Neural progenitor cell (in vitro differentiated cells): ENCODE measurements around the gene PPIL4. TPM values are rescaled to one million over a fixed set of nuclear protein-coding genes. Genes with fewer than 3 reads are reported as not detected.

ENCODE experiments used
- DNase-seq: peaks from one replicate; pipeline ENCODE4 v3.0.0-alpha.2; 2016; ENCODE audit warnings: low spot score
- H2AFZ ChIP-seq: fragments of 200-600 bp; sonication (generic); replicated peaks from 2 replicates; pipeline ENCODE4 v1.6.1; 2016; ENCODE audit warnings: antibody characterized with exemption
- H3F3A ChIP-seq: fragments of 200-600 bp; sonication (generic); 2 replicates; pipeline ENCODE4 v1.6.1; 2016; ENCODE audit warnings: antibody characterized with exemption, low read depth
- H3K27ac ChIP-seq: fragments of 200-600 bp; sonication (generic); 2 replicates; pipeline ENCODE4 v1.5.1; 2016; ENCODE audit warnings: mild to moderate bottlenecking
- H3K27me3 ChIP-seq: fragments of 200-600 bp; sonication (generic); 2 replicates; pipeline ENCODE4 v1.6.1; 2016; ENCODE audit warnings: mild to moderate bottlenecking, moderate library complexity
- H3K36me3 ChIP-seq: fragments of 200-600 bp; sonication (generic); 2 replicates; pipeline ENCODE4 v1.5.1; 2016
- H3K4me1 ChIP-seq: fragments of 200-600 bp; sonication (generic); 2 replicates; pipeline ENCODE4 v1.6.1; 2016; ENCODE audit warnings: mixed run types
- H3K4me2 ChIP-seq: fragments of 200-600 bp; sonication (generic); 2 replicates; pipeline ENCODE4 v1.6.1; 2016
- H3K4me3 ChIP-seq: fragments of 200-600 bp; sonication (generic); 2 replicates; pipeline ENCODE4 v1.5.1; 2016
- H3K79me2 ChIP-seq: fragments of 200-600 bp; sonication (generic); 2 replicates; pipeline ENCODE4 v1.6.1; 2016; ENCODE audit warnings: low read depth
- H3K9ac ChIP-seq: fragments of 200-600 bp; sonication (generic); 2 replicates; pipeline ENCODE4 v1.6.1; 2016
- H3K9me3 ChIP-seq: fragments of 200-600 bp; sonication (generic); 2 replicates; pipeline ENCODE4 v1.5.1; 2016; ENCODE audit warnings: low read depth
- H4K20me1 ChIP-seq: fragments of 200-600 bp; sonication (generic); 2 replicates; pipeline ENCODE4 v1.6.1; 2016; ENCODE audit warnings: low read depth
- H3K27ac Mint-ChIP-seq: 3 replicates; pipeline ENCODE4 v1.8.0; 2021; ENCODE audit warnings: mixed read lengths
- H3K27me3 Mint-ChIP-seq: 2 replicates; pipeline ENCODE4 v1.8.0; 2022; ENCODE audit warnings: low read depth, mild to moderate bottlenecking, inconsistent platforms, moderate library complexity, mixed read lengths; ENCODE audit not compliant: insufficient read depth
- H3K36me3 Mint-ChIP-seq: 3 replicates; pipeline ENCODE4 v1.8.0; 2021; ENCODE audit warnings: mixed read lengths
- H3K4me1 Mint-ChIP-seq: 3 replicates; pipeline ENCODE4 v1.8.0; 2021; ENCODE audit warnings: mixed read lengths
- H3K4me3 Mint-ChIP-seq: 3 replicates; pipeline ENCODE4 v1.8.0; 2021; ENCODE audit warnings: mild to moderate bottlenecking, moderate library complexity, mixed read lengths
- H3K9me3 Mint-ChIP-seq: 3 replicates; pipeline ENCODE4 v1.8.0; 2020; ENCODE audit warnings: mixed read lengths
- CTCF ChIP-seq: fragments of 200-600 bp; sonication (generic); IDR thresholded peaks from 2 replicates; pipeline ENCODE4 v1.5.1; 2017; ENCODE audit warnings: antibody characterized with exemption, mild to moderate bottlenecking
- EZH2 ChIP-seq: fragments of 200-600 bp; sonication (generic); IDR thresholded peaks from 2 replicates; pipeline ENCODE4 v1.6.1; 2017; ENCODE audit warnings: antibody characterized with exemption, mild to moderate bottlenecking, moderate library complexity
- EZH2phosphoT487 ChIP-seq: fragments of 200-600 bp; sonication (generic); IDR thresholded peaks from 2 replicates; pipeline ENCODE4 v1.6.1; 2017; ENCODE audit warnings: antibody characterized with exemption
- total RNA-seq: library from RNA; depleted of rRNA; stranded (reverse); fragments of >200 nt; gene quantifications from 2 replicates; pipeline ENCODE4 v1.2.3, GENCODE V29; 2015; ENCODE audit warnings: low replicate concordance

Gene PPIL4
- total RNA-seq, 1 donor from 2014 or later, result 80.6 TPM

GRCh38 chr6:149480502-149481280 is 65.2 kb downstream of the PPIL4 start:
- Histone ChIP-seq H3K36me3 (no peaks in the 10 kb centered on the region), H3K79me2 (no peaks in the 10 kb centered on the region), H3F3A (no peaks in the 10 kb centered on the region), H3K4me3 (no peak overlapping the region), H3K4me1 (peaks cover 2% of the 10 kb centered on the region), H3K27me3 (no peaks in the 10 kb centered on the region), H4K20me1 (no peaks in the 10 kb centered on the region), H3K9ac (no peak overlapping the region), H3K4me2 (no peak overlapping the region), H2AFZ (no peak overlapping the region), H3K9me3 (no peaks in the 10 kb centered on the region), H3K27ac (no peak overlapping the region)
- TF ChIP-seq EZH2 (no peak), CTCF (no peak), EZH2phosphoT487 (no peak)
- H3K36me3 Mint-ChIP-seq, result no peaks in the 10 kb centered on the region
- no peaks in the 10 kb centered on the region for H3K9me3 Mint-ChIP-seq
- no peaks in the 10 kb centered on the region for H3K27me3 Mint-ChIP-seq
- peaks cover 27% of the 10 kb centered on the region for H3K4me1 Mint-ChIP-seq
- DNase-seq, result no peak
- no peak overlapping the region for H3K27ac Mint-ChIP-seq
- no peak overlapping the region for H3K4me3 Mint-ChIP-seq

DNA sequence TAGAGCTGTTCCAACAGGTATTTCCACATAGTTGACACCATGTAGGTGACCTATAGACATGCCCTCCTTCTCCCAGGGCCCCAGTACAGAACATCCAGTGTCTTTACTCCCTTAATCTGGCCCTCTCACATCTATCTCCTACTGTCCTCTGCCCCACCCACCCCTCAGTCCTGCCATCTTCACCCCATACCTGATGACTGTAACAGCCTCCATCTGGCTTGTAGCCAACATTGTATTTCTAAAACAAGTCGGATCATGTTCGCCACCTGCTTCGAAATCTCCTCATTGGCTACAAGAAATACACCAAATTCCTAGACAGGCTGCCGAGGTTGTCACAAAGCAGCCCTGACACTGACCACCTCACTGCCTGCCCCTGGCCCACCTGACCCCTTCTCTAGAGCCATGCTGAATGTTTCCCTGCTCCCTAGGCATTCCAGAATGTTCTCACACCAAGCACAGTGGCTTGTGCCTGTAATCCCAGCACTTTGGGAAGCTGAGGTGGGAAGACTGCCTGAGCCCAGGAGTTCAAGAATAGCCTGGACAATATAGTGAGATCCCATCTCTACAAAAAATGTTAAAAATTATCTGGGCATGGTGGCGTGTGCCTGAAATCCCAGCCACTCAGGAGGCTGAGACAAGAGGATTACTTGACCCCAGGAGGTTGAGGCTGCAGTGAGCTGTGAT is 67.1 kb downstream of the PPIL4 start:
- no peaks in the 10 kb centered on the region for H3K79me2 ChIP-seq
- no peak overlapping the region for H2AFZ ChIP-seq
- H3K4me1 Mint-ChIP-seq, result peaks cover 17% of the 10 kb centered on the region
- no peak for DNase-seq
- H3K36me3 Mint-ChIP-seq, result no peaks in the 10 kb centered on the region
- H3K27ac ChIP-seq, result no peak overlapping the region
- H3K9me3 ChIP-seq, result no peaks in the 10 kb centered on the region
- peaks cover 2% of the 10 kb centered on the region for H3K4me1 ChIP-seq
- no peaks in the 10 kb centered on the region for H3F3A ChIP-seq
- TF ChIP-seq CTCF, result no peak
- no peak for TF ChIP-seq EZH2phosphoT487
- no peak for TF ChIP-seq EZH2
- no peaks in the 10 kb centered on the region for H3K9me3 Mint-ChIP-seq
- H3K36me3 ChIP-seq, result no peaks in the 10 kb centered on the region
- H3K4me3 Mint-ChIP-seq, result no peak overlapping the region
- H3K9ac ChIP-seq, result no peak overlapping the region
- no peak overlapping the region for H3K4me2 ChIP-seq
- H3K4me3 ChIP-seq, result no peak overlapping the region
- H3K27me3 ChIP-seq, result no peaks in the 10 kb centered on the region
- H3K27me3 Mint-ChIP-seq, result no peaks in the 10 kb centered on the region
- no peaks in the 10 kb centered on the region for H4K20me1 ChIP-seq
- H3K27ac Mint-ChIP-seq, result peak overlapping the region; percentile 81

- H3K4me2 ChIP-seq, result no peak overlapping the region
- no peak overlapping the region for H2AFZ ChIP-seq
- H3K27ac ChIP-seq, result no peak overlapping the region
- TF ChIP-seq EZH2, result no peak
- TF ChIP-seq EZH2phosphoT487, result no peak
- no peak overlapping the region for H3K4me3 ChIP-seq
- H3K4me3 Mint-ChIP-seq, result no peak overlapping the region
- no peaks in the 10 kb centered on the region for H4K20me1 ChIP-seq
- H3K4me1 ChIP-seq, result peaks cover 11% of the 10 kb centered on the region
- H3F3A ChIP-seq, result no peaks in the 10 kb centered on the region
- no peaks in the 10 kb centered on the region for H3K36me3 Mint-ChIP-seq
- no peaks in the 10 kb centered on the region for H3K9me3 ChIP-seq
- no peak overlapping the region for H3K9ac ChIP-seq
- DNase-seq, result no peak
- no peaks in the 10 kb centered on the region for H3K9me3 Mint-ChIP-seq
- no peaks in the 10 kb centered on the region for H3K27me3 ChIP-seq
- H3K79me2 ChIP-seq, result no peaks in the 10 kb centered on the region
- no peaks in the 10 kb centered on the region for H3K27me3 Mint-ChIP-seq
- no peak overlapping the region for H3K27ac Mint-ChIP-seq
- H3K4me1 Mint-ChIP-seq, result peaks cover 24% of the 10 kb centered on the region
- no peaks in the 10 kb centered on the region for H3K36me3 ChIP-seq
Measured at GRCh38 chr6:149477544-149477943, 68.3 kb downstream of the PPIL4 start.
